ENCODE results near the gene TPD52L1. TPM values are rescaled to one million over a fixed set of nuclear protein-coding genes. Genes with fewer than 3 reads are reported as not detected.

The TPD52L1 gene
- total and polyA plus RNA-seq, 2 donors from 2014 or later: 69.1 to 91.1 TPM

DNA sequence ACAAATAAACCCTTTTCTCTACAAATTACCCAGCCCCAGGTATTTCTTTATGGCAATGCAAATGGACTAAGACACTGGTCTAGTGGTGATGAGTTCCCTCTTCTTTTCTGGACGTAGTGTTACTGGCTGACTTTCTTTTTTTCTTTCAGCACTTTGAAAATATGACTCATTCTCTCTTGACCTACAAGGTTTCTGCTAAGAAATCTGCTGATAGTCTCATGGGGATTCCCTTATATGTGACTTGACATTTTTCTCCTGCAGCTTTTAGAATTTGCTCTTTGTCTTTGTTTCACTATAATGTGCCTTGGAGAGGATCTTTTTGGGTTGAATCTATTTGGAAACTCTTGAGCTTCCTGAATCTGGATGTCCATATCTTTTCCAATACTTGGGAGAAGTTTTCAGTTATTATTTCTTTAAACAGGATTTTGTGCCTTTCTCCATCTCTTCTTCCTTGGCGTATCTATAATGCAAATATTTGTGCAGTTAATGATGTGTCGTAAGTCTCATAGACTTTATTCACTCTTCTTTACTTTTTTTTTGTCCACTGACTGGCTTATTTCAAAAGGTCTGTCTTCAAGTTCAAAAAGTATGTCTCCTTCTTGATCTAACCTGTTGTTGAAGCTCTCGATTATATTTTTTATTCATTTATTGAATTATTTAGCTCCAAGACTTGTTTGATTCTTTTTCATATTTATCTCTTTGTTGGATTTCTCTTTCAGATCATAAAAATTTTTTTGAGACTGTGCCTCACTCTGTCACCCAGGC is 42.2 kb upstream of the TPD52L1 start:
- no peak for FAIRE-seq
- H3K9me3 ChIP-seq (ENCODE audit: control insufficient read depth in 2 of 3, insufficient read depth in 1 of 3, low read length in 3 of 3): peaks cover 0 to 24% (median 6%) of the 10 kb centered on the region in 3 donors
- DNase-seq: no peak
- H3K27ac ChIP-seq (ENCODE audit: low read depth in 2 of 2, low read length in 2 of 2): no peak overlapping the region
- TF ChIP-seq, protein P1, sequence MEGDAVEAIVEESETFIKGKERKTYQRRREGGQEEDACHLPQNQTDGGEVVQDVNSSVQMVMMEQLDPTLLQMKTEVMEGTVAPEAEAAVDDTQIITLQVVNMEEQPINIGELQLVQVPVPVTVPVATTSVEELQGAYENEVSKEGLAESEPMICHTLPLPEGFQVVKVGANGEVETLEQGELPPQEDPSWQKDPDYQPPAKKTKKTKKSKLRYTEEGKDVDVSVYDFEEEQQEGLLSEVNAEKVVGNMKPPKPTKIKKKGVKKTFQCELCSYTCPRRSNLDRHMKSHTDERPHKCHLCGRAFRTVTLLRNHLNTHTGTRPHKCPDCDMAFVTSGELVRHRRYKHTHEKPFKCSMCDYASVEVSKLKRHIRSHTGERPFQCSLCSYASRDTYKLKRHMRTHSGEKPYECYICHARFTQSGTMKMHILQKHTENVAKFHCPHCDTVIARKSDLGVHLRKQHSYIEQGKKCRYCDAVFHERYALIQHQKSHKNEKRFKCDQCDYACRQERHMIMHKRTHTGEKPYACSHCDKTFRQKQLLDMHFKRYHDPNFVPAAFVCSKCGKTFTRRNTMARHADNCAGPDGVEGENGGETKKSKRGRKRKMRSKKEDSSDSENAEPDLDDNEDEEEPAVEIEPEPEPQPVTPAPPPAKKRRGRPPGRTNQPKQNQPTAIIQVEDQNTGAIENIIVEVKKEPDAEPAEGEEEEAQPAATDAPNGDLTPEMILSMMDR (IDR thresholded peaks at IDR 0.05; ENCODE audit: borderline replicate concordance, extremely low read depth, insufficient read depth): no peak
- H3K4me3 ChIP-seq (ENCODE audit: low read length in 3 of 3): no peak overlapping the region
- H3K27me3 ChIP-seq (ENCODE audit: control insufficient read depth, insufficient read depth, low read length): no peaks in the 10 kb centered on the region
- H3K4me1 ChIP-seq (ENCODE audit: control insufficient read depth in 2 of 3, insufficient read depth in 2 of 3, low read depth in 1 of 3, low read length in 3 of 3): no peaks in the 10 kb centered on the region
- H3K36me3 ChIP-seq (ENCODE audit: control insufficient read depth in 2 of 3, insufficient read depth in 3 of 3, low read length in 3 of 3): no peaks in the 10 kb centered on the region
- H3K9ac ChIP-seq (ENCODE audit: low read length in 3 of 3): no peak overlapping the region
- intact Hi-C loops (cut with DNase I): loop anchor here (5.0 kb wide), 1 partner anchor 244 kb away; no protein-coding TSS in a partner anchor

DNA sequence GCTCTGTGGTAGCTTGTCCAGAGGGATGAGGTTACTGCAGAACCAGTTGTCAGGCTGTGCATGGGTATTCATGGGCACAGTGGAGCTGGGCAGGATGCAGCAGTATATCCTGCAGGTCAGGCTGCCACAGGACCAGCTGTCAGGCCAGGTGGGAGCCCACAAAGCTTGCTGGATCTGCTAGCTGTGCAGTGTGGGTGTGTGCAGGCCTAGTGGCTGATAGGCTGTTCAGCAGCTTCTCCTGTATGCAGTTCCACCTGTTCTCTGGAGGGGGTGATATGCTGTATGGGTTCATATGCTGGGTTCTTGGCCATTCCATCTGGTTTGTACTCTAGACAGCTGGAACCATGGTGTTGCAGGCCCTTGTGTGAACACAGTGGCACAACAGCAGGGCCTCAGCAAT is 40.6 kb upstream of the TPD52L1 start:
- no peak overlapping the region for H3K4me3 ChIP-seq (ENCODE audit: low read length in 3 of 3)
- peaks cover 0 to 24% (median 6%) of the 10 kb centered on the region in 3 donors for H3K9me3 ChIP-seq (ENCODE audit: control insufficient read depth in 2 of 3, insufficient read depth in 1 of 3, low read length in 3 of 3)
- H3K4me1 ChIP-seq (ENCODE audit: control insufficient read depth in 2 of 3, insufficient read depth in 2 of 3, low read depth in 1 of 3, low read length in 3 of 3): no peaks in the 10 kb centered on the region
- intact Hi-C loops (cut with DNase I): loop anchor here (5.0 kb wide), 1 partner anchor 246 kb away; no protein-coding TSS in a partner anchor
- no peak for DNase-seq
- no peaks in the 10 kb centered on the region for H3K36me3 ChIP-seq (ENCODE audit: control insufficient read depth in 2 of 3, insufficient read depth in 3 of 3, low read length in 3 of 3)
- no peak for FAIRE-seq
- no peaks in the 10 kb centered on the region for H3K27me3 ChIP-seq (ENCODE audit: control insufficient read depth, insufficient read depth, low read length)
- TF ChIP-seq, protein P1 (IDR thresholded peaks at IDR 0.05; ENCODE audit: borderline replicate concordance, extremely low read depth, insufficient read depth): no peak
- H3K27ac ChIP-seq (ENCODE audit: low read depth in 2 of 2, low read length in 2 of 2): no peak overlapping the region
- no peak overlapping the region for H3K9ac ChIP-seq (ENCODE audit: low read length in 3 of 3)

DNA sequence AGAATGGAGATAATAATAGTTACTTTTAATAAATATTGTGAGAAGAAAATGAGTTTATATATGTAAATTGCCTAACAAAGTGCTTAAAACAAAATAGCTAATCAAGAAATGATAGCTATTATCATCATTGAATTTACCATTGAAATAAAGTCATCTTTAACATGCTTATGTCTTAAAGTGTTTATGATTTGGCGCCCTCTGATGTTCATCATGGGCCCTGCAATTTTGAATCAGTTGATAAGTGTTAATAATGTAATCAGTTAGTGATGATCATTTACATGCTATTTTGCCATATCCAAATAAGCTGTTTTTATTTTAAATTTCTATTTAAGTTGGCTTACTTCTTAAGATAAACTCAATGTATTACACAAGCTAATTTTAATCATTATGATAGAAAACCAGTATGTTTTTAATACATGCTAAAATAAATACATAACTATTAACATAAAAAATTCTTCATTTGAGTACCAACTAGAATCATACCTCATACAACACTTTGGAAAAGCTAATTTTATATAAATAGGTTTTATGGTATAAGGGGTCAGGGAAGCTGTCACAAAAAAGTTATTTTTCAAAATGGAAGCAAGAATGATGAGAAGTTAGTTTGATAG is 39.2 kb upstream of the TPD52L1 start:
- peak; percentile 98 for FAIRE-seq
- TF ChIP-seq, protein P1 (IDR thresholded peaks at IDR 0.05; ENCODE audit: borderline replicate concordance, extremely low read depth, insufficient read depth): peak; percentile 89
- H3K4me3 ChIP-seq (ENCODE audit: low read length in 3 of 3): no peak overlapping the region
- H3K4me1 ChIP-seq (ENCODE audit: control insufficient read depth in 2 of 3, insufficient read depth in 2 of 3, low read depth in 1 of 3, low read length in 3 of 3): no peaks in the 10 kb centered on the region
- no peak overlapping the region for H3K9ac ChIP-seq (ENCODE audit: low read length in 3 of 3)
- peak in 3 of 5 donors; percentile 37 to 76 (median 55) for DNase-seq
- peaks cover 0 to 21% (median 5%) of the 10 kb centered on the region in 3 donors for H3K9me3 ChIP-seq (ENCODE audit: control insufficient read depth in 2 of 3, insufficient read depth in 1 of 3, low read length in 3 of 3)
- intact Hi-C loops (cut with DNase I): loop anchor here (5.0 kb wide), 1 partner anchor 247 kb away; no protein-coding TSS in a partner anchor
- H3K36me3 ChIP-seq (ENCODE audit: control insufficient read depth in 2 of 3, insufficient read depth in 3 of 3, low read length in 3 of 3): no peaks in the 10 kb centered on the region
- H3K27ac ChIP-seq (ENCODE audit: low read depth in 2 of 2, low read length in 2 of 2): no peak overlapping the region
- no peaks in the 10 kb centered on the region for H3K27me3 ChIP-seq (ENCODE audit: control insufficient read depth, insufficient read depth, low read length)
